ENCODE data around the gene IL18R1.

- TF ChIP-seq CTCF (IDR thresholded peaks at IDR 0.05; ENCODE audit: poor library complexity): no peak
- TF ChIP-seq EZH2 (IDR thresholded peaks at IDR 0.05; ENCODE audit: borderline replicate concordance): no peak
- no peak for TF ChIP-seq EZH2phosphoT487 (IDR thresholded peaks at IDR 0.05; ENCODE audit: low read depth, severe bottlenecking, unreplicated experiment)
Observed at GRCh38 chr2:102318437-102318836, 37.2 kb upstream of the IL18R1 start.

Data from hepatocyte (in vitro differentiated cells).